HG03039 (cell line): ENCODE results near the gene MUC5AC.
"Not testable (repeated sequence)": the region's sequence is repeated elsewhere in the genome, so short reads cannot be mapped to it uniquely, and the experiment has no call there.

ENCODE experiments used
- ATAC-seq: cut with Tn5 transposase; IDR thresholded peaks from one replicate; pipeline ENCODE4 v1.9.1; 2021; ENCODE audit warnings: mild to moderate bottlenecking, moderate library complexity; ENCODE audit not compliant: unreplicated experiment

Gene MUC5AC

GRCh38 chr11:1161410-1162137 lies 3.8 kb downstream of the MUC5AC start:
- ATAC-seq: no peak

GRCh38 chr11:1162138-1162475 lies 4.4 kb downstream of the MUC5AC start:
- ATAC-seq: no peak

GRCh38 chr11:1162491-1163311 lies 4.9 kb downstream of the MUC5AC start:
- no peak for ATAC-seq

GRCh38 chr11:1163321-1163910 lies 5.7 kb downstream of the MUC5AC start:
- no peak for ATAC-seq

- ATAC-seq: no peak
Observed at GRCh38 chr11:1163911-1164735, 6.4 kb downstream of the MUC5AC start.

- ATAC-seq: not testable (repeated sequence)
Observed at GRCh38 chr11:1164779-1165255, 7.1 kb downstream of the MUC5AC start.

GRCh38 chr11:1165256-1166041 lies 7.7 kb downstream of the MUC5AC start:
- ATAC-seq: no peak

- no peak for ATAC-seq
Observed at GRCh38 chr11:1167256-1167655, 9.5 kb downstream of the MUC5AC start.

- no peak for ATAC-seq
Observed at GRCh38 chr11:1167751-1168231, 10.0 kb downstream of the MUC5AC start.

- no peak for ATAC-seq
Observed at GRCh38 chr11:1168256-1168655, 10.5 kb downstream of the MUC5AC start.

- ATAC-seq: no peak
Observed at GRCh38 chr11:1168721-1169161, 11.0 kb downstream of the MUC5AC start.

- ATAC-seq: no peak
Observed at GRCh38 chr11:1171223-1171984, 13.7 kb downstream of the MUC5AC start.

GRCh38 chr11:1171985-1172728 lies 14.4 kb downstream of the MUC5AC start:
- ATAC-seq: no peak

GRCh38 chr11:1172729-1173117 lies 15.0 kb downstream of the MUC5AC start:
- no peak for ATAC-seq

GRCh38 chr11:1173396-1173795 lies 15.6 kb downstream of the MUC5AC start:
- not testable (repeated sequence) for ATAC-seq

GRCh38 chr11:1174441-1175370 lies 17.0 kb downstream of the MUC5AC start:
- ATAC-seq: no peak

GRCh38 chr11:1175461-1176223 lies 17.9 kb downstream of the MUC5AC start:
- ATAC-seq: no peak
